HepG2 (cell line): Measurements from ENCODE around the gene TIAM2. TPM values are rescaled to one million over a fixed set of nuclear protein-coding genes. Genes with fewer than 3 reads are reported as not detected.

Source experiments
- ATAC-seq: fragments of 200-7000 bp; cut with Tn5 transposase; 3 replicates; pipeline ENCODE4 v1.9.1; 2020; ENCODE audit warnings: mild to moderate bottlenecking, moderate library complexity
- BruUV-seq: library from RNA; stranded (reverse); fragments of 400-500 nt; replicated peaks from 2 replicates; lab custom pipeline; 2021; lab: Mats Ljungman, UMichigan
- CTCF ChIA-PET: fragments of 300-600 bp; formaldehyde crosslinking; extraction: SDS; loops from one replicate; lab custom pipeline; 2021; ENCODE audit warnings: low total read pairs, inconsistent platforms, low intra/inter-chr PET ratio; lab: Yijun Ruan, JAX
- POLR2A ChIA-PET: fragments of 350-600 bp; sonication (Branson Sonifier 250); formaldehyde crosslinking; loops from one replicate; lab custom pipeline; 2020; ENCODE audit warnings: antibody characterized with exemption, inconsistent platforms; lab: Yijun Ruan, JAX
- DNase-seq: peaks from one replicate; pipeline ENCODE4 v3.0.0-alpha.2; 2015; ENCODE audit warnings: low spot score
- FAIRE-seq: peaks from 3 replicates; lab custom pipeline; 2011; peaks lifted over from hg19 to GRCh38; lab: Jason Lieb, UNC
- H2AFZ ChIP-seq: one replicate; pipeline ENCODE4 v1.6.1; 2011; ENCODE audit warnings: low read length, inconsistent platforms
- H3K27ac ChIP-seq: fragments of 300-600 bp; 3 replicates; pipeline ENCODE4 v1.8.0; 2011; ENCODE audit warnings: mixed run types, mild to moderate bottlenecking, mixed read lengths, low read length, inconsistent platforms; ENCODE audit not compliant: insufficient read depth; ENCODE audit errors: extremely low read length
- H3K27me3 ChIP-seq, 2 experiments: fragments of 200-600 bp in 1 of 2; 2 replicates in 1 of 2; 3 replicates in 1 of 2; pipeline versions ENCODE4 v1.6.0 to v1.8.0; 2011; ENCODE audit warnings: low read length in 2 of 2, mild to moderate bottlenecking in 2 of 2, moderate library complexity in 2 of 2, inconsistent platforms in 1 of 2; ENCODE audit not compliant: insufficient read depth in 2 of 2, control insufficient read depth in 1 of 2
- H3K36me3 ChIP-seq, 2 experiments: fragments of 200-600 bp in 1 of 2; replicated peaks in 1 of 2; 2 replicates in 1 of 2; 3 replicates in 1 of 2; pipeline versions ENCODE4 v1.5.1 to v1.8.0; 2011; ENCODE audit warnings: low read length in 2 of 2, inconsistent platforms in 1 of 2; ENCODE audit not compliant: insufficient read depth in 2 of 2, control insufficient read depth in 1 of 2
- H3K4me1 ChIP-seq: 2 replicates; pipeline ENCODE4 v1.5.1; 2012; ENCODE audit warnings: low read length, inconsistent platforms; ENCODE audit not compliant: insufficient read depth
- H3K4me2 ChIP-seq: 2 replicates; pipeline ENCODE4 v1.6.0; 2011; ENCODE audit warnings: low read depth, low read length, inconsistent platforms
- H3K4me3 ChIP-seq, 3 experiments: fragments of 200-600 bp in 1 of 3; sonication (generic), shearing (Covaris generic) in 1 of 3; replicated peaks in 1 of 3; 2 replicates each; pipeline ENCODE4 v1.5.1; 2011 to 2016; ENCODE audit warnings: low read length in 3 of 3, inconsistent platforms in 2 of 3, low read depth in 2 of 3, mild to moderate bottlenecking in 2 of 3, control low read depth in 1 of 3, mixed read lengths in 1 of 3; ENCODE audit not compliant: insufficient read depth in 1 of 3
- H3K79me2 ChIP-seq: one replicate; pipeline ENCODE4 v1.6.1; 2011; ENCODE audit warnings: low read length, inconsistent platforms; ENCODE audit not compliant: insufficient read depth
- H3K9ac ChIP-seq: 2 replicates; pipeline ENCODE4 v1.6.0; 2011; ENCODE audit warnings: mild to moderate bottlenecking, low read depth, low read length, inconsistent platforms; ENCODE audit not compliant: insufficient read depth
- H3K9me3 ChIP-seq: 2 replicates; pipeline ENCODE4 v1.5.1; 2012; ENCODE audit warnings: mild to moderate bottlenecking, low read length
- H4K20me1 ChIP-seq: 2 replicates; pipeline ENCODE4 v1.6.0; 2011; ENCODE audit warnings: inconsistent platforms, mild to moderate bottlenecking, low read length, moderate library complexity; ENCODE audit not compliant: insufficient read depth
- AGO2 ChIP-seq: fragments of 200-400 bp; formaldehyde crosslinking; optimal IDR thresholded peaks from 2 replicates; pipeline ENCODE3; 2017; ENCODE audit warnings: mild to moderate bottlenecking, low read depth, low read length, moderate library complexity
- EEA1 ChIP-seq: sonication (generic); formaldehyde crosslinking; IDR thresholded peaks from 2 replicates; pipeline ENCODE4 v1.5.1; 2020; ENCODE audit warnings: mild to moderate bottlenecking, missing genetic modification reagents, borderline replicate concordance
- NPAS2 ChIP-seq: sonication (generic); formaldehyde crosslinking; IDR thresholded peaks from 2 replicates; pipeline ENCODE4 v1.8.0; 2022; ENCODE audit warnings: mild to moderate bottlenecking, missing genetic modification reagents, borderline replicate concordance
- POLR2G ChIP-seq: fragments of 200-400 bp; formaldehyde crosslinking; IDR thresholded peaks from 2 replicates; pipeline ENCODE4 v1.6.1; 2018; ENCODE audit warnings: mild to moderate bottlenecking, low read depth, low read length, moderate library complexity
- SMAD1 ChIP-seq: sonication (generic); formaldehyde crosslinking; IDR thresholded peaks from 2 replicates; pipeline ENCODE4 v1.4.0; 2020; ENCODE audit warnings: missing genetic modification reagents, low read depth, mild to moderate bottlenecking, borderline replicate concordance
- ZNF34 ChIP-seq: sonication (generic); formaldehyde crosslinking; IDR thresholded peaks from 2 replicates; pipeline ENCODE4 v1.4.0; 2020; ENCODE audit warnings: mild to moderate bottlenecking, missing genetic modification reagents, borderline replicate concordance
- WGBS: methylation state at CpG from one replicate; pipeline ENCODE4 v1.1.6; 2017; ENCODE audit warnings: low lambda C conversion rate; 5-methylcytosine and 5-hydroxymethylcytosine counted together
- in situ Hi-C: cut with HindIII; loops from 2 replicates; pipeline ENCODE4 v1.10.0; 2017; ENCODE audit warnings: low pct_unique_long_range_greater_than_20kb; ENCODE audit not compliant: extremely low pct_ligation_motif_present
- intact Hi-C: fragments of 100-400 bp; cut with micrococcal nuclease; formaldehyde crosslinking; loops from one replicate; pipeline ENCODE4 v1.10.0; 2022; ENCODE audit not compliant: unreplicated experiment
- polyA plus RNA-seq, 8 experiments: library from polyadenylated mRNA; depleted of rRNA in 3 of 8; stranded (reverse) in 7 of 8; unstranded in 1 of 8; fragments of >200 nt; fragmentation: Illumina TruSeq in 4 of 8; extraction: Trizol in 4 of 8; gene quantifications; 2 replicates each; pipeline versions ENCODE4 v1.2.1 to v1.2.3, GENCODE V29; 2011 to 2016; ENCODE audit warnings: low read depth in 4 of 8, missing spikeins in 1 of 8, mixed read lengths in 1 of 8; ENCODE audit not compliant: insufficient read depth in 1 of 8
- total RNA-seq, 5 experiments: library from RNA; depleted of rRNA; stranded (reverse); fragments of >200 nt; fragmentation: Illumina TruSeq; extraction: Trizol; gene quantifications; 2 replicates each; pipeline ENCODE4 v1.2.3, GENCODE V29; 2016; ENCODE audit warnings: low read depth in 1 of 5

Gene TIAM2
- total and polyA plus RNA-seq, 2 of the 13 experiments (the other 11 are each of a cell fraction or from before 2014, with no cell fraction given) = 4.1 to 4.5 TPM

DNA sequence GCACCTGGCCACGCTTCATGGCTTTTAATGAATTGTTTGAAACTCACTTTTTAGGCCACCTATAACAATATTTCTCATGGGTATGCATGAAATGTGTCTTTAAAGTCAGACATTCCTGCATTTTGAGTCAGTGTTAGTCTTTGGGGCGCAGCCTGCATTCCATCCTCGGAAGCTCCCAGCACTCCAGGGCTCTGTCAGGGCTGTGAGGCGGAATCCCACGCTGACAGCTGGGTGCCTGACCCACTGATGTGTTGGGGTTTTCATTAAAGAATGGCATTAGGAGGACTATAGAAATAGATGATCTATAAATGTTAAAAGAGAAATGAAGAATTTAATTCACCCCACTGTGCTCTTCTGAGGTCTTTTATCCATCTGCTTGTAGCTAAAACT, 252.5 kb downstream of the TIAM2 start:
- H3K4me3 ChIP-seq = no peak overlapping the region
- H3K27ac ChIP-seq = no peak overlapping the region
- TF ChIP-seq SMAD1 (CRISPR knock-in tag) (no peak), EEA1 (CRISPR knock-in tag) (no peak), NPAS2 (no peak), AGO2 (peak; percentile 12), POLR2G (0 out of 2 replicates have a peak, but pooled peaks have one; percentile 2), ZNF34 (CRISPR knock-in tag) (0 out of 2 replicates have a peak, but pooled peaks have one; percentile 5)
- no peak overlapping the region for H3K4me2 ChIP-seq
- WGBS = 97% methylated on average over 5 of the region's 5 CpGs
- ATAC-seq = no peak
- peaks cover 5 to 36% of the 10 kb centered on the region in 2 experiments; a peak in 4 of 5 replicates for H3K36me3 ChIP-seq
- no peaks in the 10 kb centered on the region for H3K9me3 ChIP-seq
- H4K20me1 ChIP-seq = no peaks in the 10 kb centered on the region
- H3K27me3 ChIP-seq = no peaks in the 10 kb centered on the region
- ChIA-PET CTCF (interaction anchor here (1.7 kb wide), 1 partner anchor 70 kb away, joined by 8 read pairs; no protein-coding TSS in a partner anchor), POLR2A (no interaction called here)
- in situ Hi-C loops (loop anchor here (5.0 kb wide), 1 partner anchor 70 kb away; no protein-coding TSS in a partner anchor), intact Hi-C loops (loop anchor here (1.0 to 10.0 kb wide), 4 partner anchors 70 to 570 kb away; no protein-coding TSS in a partner anchor)
- DNase-seq = no peak
- H3K79me2 ChIP-seq = no peaks in the 10 kb centered on the region
- 0 out of 2 replicates have a peak, but pooled peaks cover 7% of the 10 kb centered on the region for H3K4me1 ChIP-seq
- H2AFZ ChIP-seq = no peak overlapping the region
- BruUV-seq = no TSS peak
- no peak overlapping the region for H3K9ac ChIP-seq
- FAIRE-seq = no peak
